Measurements from ENCODE around the gene KRT38.
"Not testable (repeated sequence)": the region's sequence is repeated elsewhere in the genome, so short reads cannot be mapped to it uniquely, and the experiment has no call there.

The KRT38 gene

DNA sequence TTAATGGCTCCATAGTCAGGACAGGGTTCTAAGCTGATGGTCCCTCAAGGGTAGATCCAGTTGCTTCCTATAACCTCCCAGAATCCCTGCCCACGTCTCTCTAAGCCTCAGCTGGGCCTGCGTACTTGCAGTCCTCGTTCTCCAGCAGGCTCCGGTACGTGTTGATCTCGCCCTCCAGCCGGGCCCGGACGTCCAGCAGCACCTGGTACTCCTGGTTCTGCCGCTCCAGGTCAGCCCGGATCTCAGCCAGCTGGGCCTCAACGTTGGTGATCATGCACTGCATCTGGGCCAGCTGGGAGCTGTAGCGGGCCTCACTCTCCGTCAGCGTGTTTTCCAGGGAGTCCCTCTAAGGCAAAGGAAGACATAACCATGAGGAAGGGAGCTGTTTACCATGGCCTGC lies 21.9 kb upstream of the KRT38 start:
- no peak for DNase-seq (ENCODE audit: low spot score)

GRCh38 chr17:41457676-41458075 lies 16.9 kb upstream of the KRT38 start:
- no peak for DNase-seq (ENCODE audit: low spot score)

DNA sequence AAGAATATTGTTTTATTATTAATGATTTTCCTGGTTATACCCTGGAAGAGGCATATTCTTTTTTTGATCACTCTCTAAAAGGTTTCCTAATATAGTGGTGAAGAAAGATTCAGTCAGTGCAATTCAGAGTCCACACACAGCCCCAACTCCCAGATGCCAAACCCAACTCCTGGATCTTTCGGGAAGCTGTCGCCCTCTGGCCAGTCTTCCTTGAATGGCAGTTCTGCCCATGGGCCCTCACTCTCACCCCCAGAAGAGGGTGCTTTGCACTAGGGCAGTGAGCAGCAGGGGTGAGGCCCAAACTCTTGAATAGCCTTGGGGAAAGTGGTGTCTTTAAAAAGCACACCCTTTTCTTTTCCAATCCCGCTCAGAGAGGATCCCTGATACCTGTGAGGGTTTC lies 15.4 kb upstream of the KRT38 start:
- DNase-seq (ENCODE audit: low spot score) = no peak

DNA sequence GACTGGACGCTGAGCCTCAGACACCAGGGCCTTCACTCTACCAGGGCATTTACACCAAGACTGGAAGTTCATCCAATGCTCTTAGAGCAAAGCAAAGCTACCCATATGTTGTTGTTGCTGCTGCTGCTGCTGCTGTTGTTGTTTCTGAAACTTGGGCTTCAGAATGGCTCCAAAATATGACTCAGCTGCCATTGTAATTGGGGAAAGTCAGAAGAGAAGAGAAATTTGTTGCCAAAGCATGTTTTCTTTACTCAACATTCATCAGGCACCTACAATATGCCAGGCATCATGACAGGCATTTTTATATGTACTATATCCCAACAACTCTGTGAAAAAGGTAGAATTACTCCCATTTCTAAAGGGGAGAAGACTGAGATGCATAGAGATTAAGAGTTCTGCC lies 14.5 kb upstream of the KRT38 start:
- DNase-seq (ENCODE audit: low spot score) = no peak

DNA sequence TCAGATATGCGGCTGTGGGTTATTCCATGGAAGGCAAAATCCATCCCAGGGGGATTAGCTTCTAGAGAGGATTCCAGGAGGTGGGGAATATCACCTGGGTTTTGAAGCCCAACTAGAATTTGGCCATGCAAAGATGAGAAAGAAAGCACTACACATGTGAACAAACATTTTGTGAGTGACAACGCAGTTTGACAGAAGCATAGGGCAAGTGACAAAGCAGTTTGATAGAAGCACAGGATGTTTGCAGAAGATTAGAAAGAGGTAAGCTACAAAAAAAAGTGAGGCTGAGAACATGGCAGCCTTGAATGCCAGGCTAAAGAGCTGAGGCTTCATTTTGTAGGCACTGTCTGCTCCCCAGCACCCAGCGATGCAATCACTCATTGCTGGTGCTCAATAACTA lies 12.3 kb upstream of the KRT38 start:
- no peak for DNase-seq (ENCODE audit: low spot score)

DNA sequence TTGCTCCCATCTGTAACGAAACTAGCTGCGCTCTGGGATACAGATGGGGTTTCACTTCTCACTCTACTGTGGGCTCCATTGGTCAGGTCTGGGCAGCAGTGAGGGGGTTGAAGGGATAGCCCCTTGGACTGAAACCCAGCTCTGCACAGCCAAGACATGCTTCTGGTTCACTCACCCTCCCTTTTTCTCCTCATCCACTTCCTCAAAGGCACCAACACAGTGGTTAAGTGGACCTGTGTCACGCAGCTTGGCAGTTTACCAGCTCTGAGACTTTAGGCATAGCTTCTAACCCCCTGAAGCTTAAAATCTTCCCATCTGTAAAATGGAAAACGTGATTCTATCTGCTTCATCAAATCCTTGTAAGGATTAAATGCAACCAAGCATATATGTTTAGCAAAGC lies 11.5 kb upstream of the KRT38 start:
- no peak for DNase-seq (ENCODE audit: low spot score)

DNA sequence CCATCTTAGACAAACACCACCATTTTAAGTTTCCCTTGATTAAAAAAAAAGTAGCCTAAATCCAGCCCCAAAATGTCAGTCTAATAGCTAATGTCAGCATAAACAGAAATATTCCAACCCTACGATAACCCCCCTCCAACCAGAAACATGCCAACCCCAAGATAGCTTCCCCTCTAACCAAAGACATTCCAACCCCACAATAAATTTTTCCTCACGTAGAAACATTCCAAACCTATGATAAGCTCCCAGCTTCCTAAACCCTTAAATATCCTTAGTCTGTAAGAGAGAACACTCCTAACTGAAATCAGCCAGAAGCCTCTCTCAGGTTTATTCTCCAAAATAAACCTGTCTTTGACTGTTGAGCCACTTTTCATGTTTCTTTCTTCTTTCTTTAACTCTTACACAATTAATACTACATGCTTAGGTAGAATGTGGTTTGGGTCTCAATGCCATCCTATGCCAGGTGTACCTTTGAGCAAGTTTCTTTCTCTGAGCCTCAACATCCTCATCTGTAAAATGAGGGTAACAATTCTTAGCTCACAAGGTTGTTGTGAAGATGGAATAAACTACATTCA lies 10.5 kb upstream of the KRT38 start:
- DNase-seq (ENCODE audit: low spot score) = no peak

DNA sequence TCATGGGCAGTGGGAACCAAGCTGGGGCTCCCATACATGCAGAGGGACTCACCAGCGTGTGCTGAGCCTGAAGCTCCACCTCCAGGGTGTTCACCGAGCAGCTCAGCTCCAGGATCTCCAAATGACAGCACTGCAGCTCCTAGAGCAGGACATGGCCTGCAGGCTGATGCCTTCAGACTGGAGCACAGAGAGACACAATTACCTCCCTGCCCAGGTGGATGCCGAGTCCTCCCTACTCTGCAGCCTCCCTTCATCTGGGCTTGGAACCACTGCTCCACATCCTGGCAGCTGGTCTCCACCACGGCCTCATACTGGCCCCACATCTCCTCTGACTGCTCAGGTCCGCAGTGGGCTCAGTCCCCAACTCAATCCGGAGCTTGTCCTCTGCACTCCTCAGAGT lies 8.2 kb upstream of the KRT38 start:
- DNase-seq (ENCODE audit: low spot score) = no peak

DNA sequence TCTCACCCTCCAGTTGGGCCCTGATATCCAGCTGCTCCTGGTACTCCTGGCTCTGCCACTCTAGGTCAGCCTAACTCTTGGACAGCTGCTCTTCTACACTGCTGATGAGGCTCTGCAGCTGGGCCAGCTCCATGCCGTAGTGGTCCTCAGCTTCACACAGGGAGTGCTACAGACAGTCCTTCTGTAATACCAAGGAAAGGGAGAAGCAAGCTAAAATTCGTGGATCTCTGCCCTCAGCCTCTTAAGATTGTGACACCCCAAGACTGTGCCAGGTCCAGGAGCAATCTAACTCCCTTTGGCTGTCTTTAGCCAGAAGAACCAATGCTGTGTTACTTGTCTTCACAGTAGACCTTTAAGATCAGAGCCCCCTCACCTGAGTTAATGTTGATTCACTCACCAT lies 7.7 kb upstream of the KRT38 start:
- no peak for DNase-seq (ENCODE audit: low spot score)

- DNase-seq (ENCODE audit: low spot score) = no peak
Observed at GRCh38 chr17:41446806-41447205, 6.0 kb upstream of the KRT38 start.

DNA sequence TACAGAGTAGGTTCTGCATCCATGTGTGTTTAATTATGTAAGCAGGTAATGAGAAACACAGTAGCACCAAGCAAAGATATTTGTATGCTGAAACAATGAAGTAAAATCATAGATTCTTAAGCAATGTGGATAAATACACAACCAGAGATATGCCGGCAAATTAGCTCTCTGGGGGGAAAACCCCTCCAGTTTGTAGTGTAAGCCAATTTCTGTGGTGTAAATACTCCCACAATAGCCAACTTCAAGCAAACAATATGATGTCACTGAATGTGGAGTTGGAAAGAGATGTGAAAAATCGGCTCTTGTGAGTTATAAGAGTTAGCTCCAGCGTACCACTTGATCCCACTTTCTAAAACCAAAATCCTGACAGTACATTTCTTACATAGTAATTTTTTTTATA lies 3.9 kb upstream of the KRT38 start:
- no peak for DNase-seq (ENCODE audit: low spot score)

- no peak for DNase-seq (ENCODE audit: low spot score)
Observed at GRCh38 chr17:41444186-41444585, 3.4 kb upstream of the KRT38 start.

DNA sequence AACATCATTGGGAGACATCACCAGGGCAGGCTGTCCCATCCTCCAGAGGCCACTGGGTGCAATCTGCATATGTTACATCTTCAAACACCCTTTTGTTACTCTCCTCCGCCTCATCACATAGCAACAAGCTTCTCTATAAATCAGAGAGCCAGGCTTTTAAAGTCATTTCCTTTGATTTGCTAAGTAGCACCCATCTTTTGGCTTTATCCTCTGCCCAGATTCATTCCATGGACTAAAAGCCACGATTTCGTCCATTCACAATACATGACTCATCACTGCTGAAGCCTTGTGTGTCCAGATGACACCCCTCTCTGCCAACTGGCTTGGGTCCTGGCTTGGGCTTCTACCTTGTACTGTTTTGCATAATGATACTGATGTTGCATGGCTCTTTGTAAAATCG lies 2.0 kb upstream of the KRT38 start:
- DNase-seq (ENCODE audit: low spot score) = no peak

DNA sequence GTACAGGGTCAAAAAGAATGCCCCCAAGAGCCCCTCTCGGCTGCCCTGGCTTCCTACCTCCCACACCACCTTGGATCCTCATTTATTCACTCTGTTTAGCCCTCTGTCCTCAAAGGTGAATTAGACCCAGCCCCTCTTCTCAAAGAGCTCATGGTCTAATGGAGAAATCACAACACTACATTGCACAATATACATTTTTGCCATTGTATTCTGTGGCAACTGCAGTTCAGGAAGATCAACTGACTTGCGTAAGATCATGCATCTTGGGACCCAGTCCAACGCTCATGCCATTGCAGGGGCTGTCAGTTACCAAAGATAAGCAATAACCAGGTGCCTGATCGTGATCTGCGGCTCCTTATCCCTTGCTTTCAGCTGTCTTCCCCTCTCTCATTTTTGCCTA lies 1.4 kb downstream of the KRT38 start:
- DNase-seq (ENCODE audit: low spot score) = no peak

- DNase-seq (ENCODE audit: low spot score) = no peak
Observed at GRCh38 chr17:41437769-41438168, 3.0 kb downstream of the KRT38 start.

GRCh38 chr17:41437254-41437653 lies 3.5 kb downstream of the KRT38 start:
- no peak for DNase-seq (ENCODE audit: low spot score)

GRCh38 chr17:41434415-41434814 lies 6.4 kb downstream of the KRT38 start:
- DNase-seq (ENCODE audit: low spot score) = no peak

GRCh38 chr17:41434005-41434404 lies 6.8 kb downstream of the KRT38 start:
- no peak for DNase-seq (ENCODE audit: low spot score)

DNA sequence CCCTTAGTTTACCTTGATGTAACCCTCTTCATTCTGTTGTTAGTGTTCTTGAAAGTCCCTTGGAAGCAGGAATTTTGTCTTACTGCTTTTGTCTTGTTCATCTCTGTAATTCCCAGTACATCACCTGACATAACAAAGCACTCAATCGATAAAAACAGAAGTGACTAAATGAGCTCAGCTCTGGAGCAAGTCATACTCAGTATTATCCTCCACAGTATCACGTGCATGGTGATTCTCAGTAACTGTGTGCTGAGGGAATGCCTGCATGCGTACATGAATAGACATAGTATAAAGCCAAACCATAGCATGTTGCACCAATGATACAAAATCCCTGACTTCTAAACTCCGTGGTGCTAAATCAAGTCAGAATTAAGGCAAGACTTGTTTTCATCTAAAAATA lies 7.2 kb downstream of the KRT38 start:
- no peak for DNase-seq (ENCODE audit: low spot score)

- not testable (repeated sequence) for DNase-seq (ENCODE audit: low spot score)
Observed at GRCh38 chr17:41430376-41430775, 10.4 kb downstream of the KRT38 start.

- DNase-seq (ENCODE audit: low spot score) = no peak
Observed at GRCh38 chr17:41429667-41430066, 11.1 kb downstream of the KRT38 start.

DNA sequence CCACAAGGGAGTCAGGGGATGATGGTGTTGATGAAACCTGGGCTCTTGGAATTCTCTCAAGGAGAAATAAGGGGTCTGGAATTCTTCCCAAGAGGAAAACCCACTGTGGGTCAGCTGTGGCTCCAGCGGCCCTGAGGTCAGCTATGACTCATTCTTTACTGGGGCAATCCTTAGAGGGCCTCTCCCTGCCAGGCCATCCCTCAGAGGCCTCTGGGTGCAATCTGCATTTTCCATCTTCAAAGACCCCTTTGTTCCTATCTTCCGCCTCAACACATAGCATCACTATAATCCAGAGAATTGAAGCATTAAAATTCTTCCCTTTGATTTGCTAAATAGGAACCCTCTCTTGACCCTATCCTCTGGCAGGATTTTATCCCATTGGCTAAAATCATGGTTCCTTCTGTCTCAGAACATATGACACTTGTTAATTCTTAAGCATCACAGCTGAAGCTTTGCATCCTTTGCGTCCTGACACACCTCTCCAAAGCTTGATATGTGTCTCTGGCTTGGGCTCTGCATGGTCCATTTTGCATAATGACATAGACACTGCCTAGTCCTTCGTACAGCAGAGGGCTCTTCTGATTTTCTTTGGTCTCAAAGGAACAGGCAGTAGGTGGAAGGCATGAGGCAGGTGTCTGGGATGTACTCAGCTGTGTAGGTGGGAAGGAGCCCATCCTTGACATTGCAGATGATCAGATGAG lies 12.0 kb downstream of the KRT38 start:
- no peak for DNase-seq (ENCODE audit: low spot score)

- DNase-seq (ENCODE audit: low spot score) = no peak
Observed at GRCh38 chr17:41424111-41424635, 16.6 kb downstream of the KRT38 start, which contains the start of gene KRT37. KRT37 (minus strand) TSS chr17:41424585; CDS start chr17:41424523, 62 bp downstream.

GRCh38 chr17:41422586-41422985 lies 18.2 kb downstream of the KRT38 start:
- DNase-seq (ENCODE audit: low spot score) = not testable (repeated sequence)

Measured in HuH-7 (cell line).